Tibial nerve (tissue), 4 donors: ENCODE data around the gene DAZAP1. TPM values are rescaled to one million over a fixed set of nuclear protein-coding genes. Genes with fewer than 3 reads are reported as not detected.
A peak's percentile ranks its signal among the peaks of the same experiment; 100 is the strongest.

Source experiments
- DNase-seq, 2 donors: peaks; one replicate each; pipeline ENCODE4 v3.0.0-alpha.2; 2019; ENCODE audit warnings: low spot score in 2 of 2
- H3K27ac ChIP-seq, 4 donors: fragments of 200-600 bp; sonication (generic) in 3 of 4; one replicate each; pipeline ENCODE4 v1.5.1; 2017 to 2019; ENCODE audit warnings: mild to moderate bottlenecking in 1 of 4
- H3K27me3 ChIP-seq, 2 donors: fragments of 200-600 bp; sonication (generic) in 1 of 2; one replicate each; pipeline versions ENCODE4 v1.5.1 to v1.6.0; 2017 to 2019
- H3K36me3 ChIP-seq, 3 donors: fragments of 200-600 bp; sonication (generic); one replicate each; pipeline ENCODE4 v1.5.1; 2018 to 2019
- H3K4me1 ChIP-seq, 4 donors: fragments of 200-600 bp; sonication (generic) in 3 of 4; one replicate each; pipeline ENCODE4 v1.5.1; 2017 to 2019
- H3K4me3 ChIP-seq, 4 donors: fragments of 200-600 bp; sonication (generic) in 3 of 4; one replicate each; pipeline ENCODE4 v1.5.1; 2017 to 2019; ENCODE audit warnings: mild to moderate bottlenecking in 1 of 4, moderate library complexity in 1 of 4
- H3K9me3 ChIP-seq, 4 donors: fragments of 200-600 bp; sonication (generic) in 3 of 4; one replicate each; pipeline ENCODE4 v1.5.1; 2017 to 2019
- CTCF ChIP-seq, 5 experiments: fragments of 200-600 bp in 3 of 5; fragments of 450-650 bp in 2 of 5; sonication (generic) in 3 of 5; IDR thresholded peaks; one replicate each; pipeline ENCODE4 v1.5.1; 2016 to 2019; ENCODE audit warnings: antibody characterized with exemption in 5 of 5, mild to moderate bottlenecking in 3 of 5, moderate library complexity in 2 of 5
- EP300 ChIP-seq, 2 donors: sonication (generic); formaldehyde crosslinking; IDR thresholded peaks; one replicate each; pipeline ENCODE4 v1.6.1; 2017; ENCODE audit warnings: antibody characterized with exemption in 2 of 2, mild to moderate bottlenecking in 1 of 2
- POLR2A ChIP-seq, 2 donors: fragments of 450-650 bp; IDR thresholded peaks; one replicate each; pipeline ENCODE4 v1.6.1; 2017; ENCODE audit warnings: antibody characterized with exemption in 2 of 2, mild to moderate bottlenecking in 2 of 2, moderate library complexity in 2 of 2
- WGBS, 2 donors: methylation state at CpG; one replicate each; pipeline ENCODE4 v1.1.5; 2018; 5-methylcytosine and 5-hydroxymethylcytosine counted together
- total RNA-seq, 4 donors: library from RNA; depleted of rRNA; stranded (reverse); fragments of >200 nt; gene quantifications; one replicate each; pipeline ENCODE4 v1.1.0, GENCODE V29; 2016

Gene DAZAP1
- total RNA-seq, 4 donors from 2014 or later = 34.3 to 68.4 (median 61.0) TPM

GRCh38 chr19:1447504-1447903, 40.1 kb downstream of the DAZAP1 start:
- TF ChIP-seq CTCF (IDR thresholded peaks at IDR 0.05) (no peak), POLR2A (IDR thresholded peaks at IDR 0.05) (no peak), EP300 (IDR thresholded peaks at IDR 0.05) (no peak)
- H3K4me3 ChIP-seq = no peak overlapping the region
- DNase-seq = no peak
- H3K27me3 ChIP-seq = peaks cover 0 to 72% of the 10 kb centered on the region in 2 donors
- H3K4me1 ChIP-seq = peaks cover 0 to 56% (median 24%) of the 10 kb centered on the region in 4 donors
- H3K27ac ChIP-seq = no peak overlapping the region
- 34 to 37% methylated on average over 4 of the region's 4 CpGs for WGBS, 2 donors
- H3K36me3 ChIP-seq = peaks cover 0 to 7% (median 0%) of the 10 kb centered on the region in 3 donors
- no peaks in the 10 kb centered on the region for H3K9me3 ChIP-seq

- Histone ChIP-seq H3K36me3 (peaks cover 0 to 2% (median 0%) of the 10 kb centered on the region in 3 donors), H3K27me3 (peaks cover 0 to 76% of the 10 kb centered on the region in 2 donors)
- 83 to 89% methylated on average over 9 of the region's 9 CpGs for WGBS, 2 donors
Measured at GRCh38 chr19:1447944-1448343, 40.6 kb downstream of the DAZAP1 start.

GRCh38 chr19:1449467-1450442, 42.4 kb downstream of the DAZAP1 start, which contains the start of gene APC2:
Gene APC2 (plus strand): TSS chr19:1450121. CDS start chr19:1453002, 2,881 bp downstream.
- Histone ChIP-seq H3K27me3 (peaks cover 0 to 94% of the 10 kb centered on the region in 2 donors), H3K36me3 (no peaks in the 10 kb centered on the region), H3K4me1 (peaks cover 0 to 70% (median 39%) of the 10 kb centered on the region in 4 donors), H3K9me3 (no peaks in the 10 kb centered on the region), H3K4me3 (peak within 1 kb of the TSS in 1 of 4 donors; percentile 16), H3K27ac (peak within 1 kb of the TSS in 2 of 4 donors; percentile 6 to 72)
- WGBS, 2 donors = 3 to 6% methylated on average over 53 to 66 of the region's 74 CpGs
- TF ChIP-seq POLR2A (IDR thresholded peaks at IDR 0.05) = no peak
- DNase-seq = no peak

More at GRCh38 chr19:1447944-1448343, 40.6 kb downstream of the DAZAP1 start:
- DNase-seq = no peak
- TF ChIP-seq EP300 (IDR thresholded peaks at IDR 0.05) = no peak
- TF ChIP-seq POLR2A (IDR thresholded peaks at IDR 0.05) = no peak
- no peak for TF ChIP-seq CTCF (IDR thresholded peaks at IDR 0.05)
- H3K9me3 ChIP-seq = no peaks in the 10 kb centered on the region
- peaks cover 0 to 60% (median 27%) of the 10 kb centered on the region in 4 donors for H3K4me1 ChIP-seq
- no peak overlapping the region for H3K27ac ChIP-seq
- H3K4me3 ChIP-seq = no peak overlapping the region

- Histone ChIP-seq H3K27ac (peak overlapping the region in 3 of 4 donors; percentile 19 to 78 (median 72)), H3K4me1 (peaks cover 0 to 70% (median 37%) of the 10 kb centered on the region in 4 donors), H3K4me3 (peak overlapping the region in 1 of 4 donors; percentile 22), H3K9me3 (no peaks in the 10 kb centered on the region), H3K27me3 (peaks cover 3 to 99% of the 10 kb centered on the region in 2 donors), H3K36me3 (no peaks in the 10 kb centered on the region)
- TF ChIP-seq EP300 (IDR thresholded peaks at IDR 0.05) (no peak), POLR2A (IDR thresholded peaks at IDR 0.05) (no peak), CTCF (IDR thresholded peaks at IDR 0.05) (no peak)
- DNase-seq = no peak
- 62 to 63% methylated on average over 18 to 19 of the region's 22 CpGs for WGBS, 2 donors
Measured at GRCh38 chr19:1450735-1451731, 43.6 kb downstream of the DAZAP1 start.
